ENCODE measurements around the gene CRYM. TPM values are rescaled to one million over a fixed set of nuclear protein-coding genes. Genes with fewer than 3 reads are reported as not detected.
A peak's percentile ranks its signal among the peaks of the same experiment; 100 is the strongest.

CRYM gene
- total RNA-seq, 1 donor = 2.8 TPM

DNA sequence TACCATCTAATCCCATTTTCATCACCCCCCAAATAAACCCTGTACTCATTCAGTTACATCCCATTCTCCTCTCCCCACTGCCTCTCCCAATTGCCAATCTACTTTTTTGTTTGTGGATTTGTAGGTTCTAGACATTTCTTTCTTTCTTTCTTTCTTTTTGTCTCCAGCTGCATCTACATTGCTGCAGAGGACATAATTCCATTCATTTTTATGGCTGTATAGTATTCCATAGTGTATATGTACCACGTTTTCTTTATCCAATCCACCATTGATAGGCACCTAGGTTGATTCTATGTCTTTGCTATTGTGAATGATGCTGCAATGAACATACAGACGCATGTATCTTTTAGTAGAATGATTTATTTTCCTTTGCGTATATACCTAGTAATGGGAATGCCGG, 6.3 kb upstream of the CRYM start:
- no peak for TF ChIP-seq CTCF (IDR thresholded peaks at IDR 0.05; ENCODE audit: insufficient read depth, low read length)
- no peak overlapping the region for H3K4me3 ChIP-seq (ENCODE audit: low read depth, low read length)
- no peak for DNase-seq (ENCODE audit: low read depth)

DNA sequence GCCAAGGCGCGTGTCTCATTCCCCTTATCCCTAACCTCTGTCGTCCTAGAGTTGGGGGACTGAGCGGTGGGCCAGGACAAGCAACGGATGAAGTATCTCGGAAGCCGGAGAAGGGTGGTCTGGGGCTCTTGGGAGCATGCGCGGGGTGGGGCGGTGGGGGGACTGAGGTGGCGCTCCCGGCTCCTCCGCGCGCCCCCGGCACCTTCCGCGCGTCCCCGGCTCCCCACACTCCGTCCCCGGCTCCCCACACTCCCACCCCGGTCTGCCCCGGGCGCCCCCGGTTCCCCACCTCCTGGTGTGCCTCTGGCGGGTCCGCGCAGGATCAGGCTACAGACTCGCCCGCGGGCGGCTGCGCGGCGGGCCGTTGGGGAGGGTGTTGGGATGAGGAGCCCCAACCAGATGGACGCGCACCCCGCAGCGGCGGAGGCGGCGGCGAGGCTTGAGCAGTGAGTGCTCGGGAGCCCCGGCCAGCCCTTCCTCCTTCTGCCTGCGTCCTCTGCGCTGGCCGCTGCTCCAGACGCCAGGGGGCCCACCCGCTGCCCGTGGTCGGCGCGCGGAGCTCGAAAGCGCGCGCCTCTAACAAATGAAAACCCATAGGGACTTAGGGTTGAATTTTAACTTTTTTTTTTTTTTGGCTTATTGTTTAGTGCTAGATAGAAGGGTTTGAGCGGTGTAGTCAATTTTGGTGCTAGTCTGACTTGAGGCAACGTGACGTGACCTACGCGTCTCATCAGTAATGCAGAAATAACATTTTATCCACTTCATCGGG, 5.6 kb upstream of the CRYM start:
- peak; percentile 59 for TF ChIP-seq CTCF (IDR thresholded peaks at IDR 0.05; ENCODE audit: insufficient read depth, low read length)
- DNase-seq (ENCODE audit: low read depth) = peak; percentile 40
- peak overlapping the region; percentile 59 for H3K4me3 ChIP-seq (ENCODE audit: low read depth, low read length)

DNA sequence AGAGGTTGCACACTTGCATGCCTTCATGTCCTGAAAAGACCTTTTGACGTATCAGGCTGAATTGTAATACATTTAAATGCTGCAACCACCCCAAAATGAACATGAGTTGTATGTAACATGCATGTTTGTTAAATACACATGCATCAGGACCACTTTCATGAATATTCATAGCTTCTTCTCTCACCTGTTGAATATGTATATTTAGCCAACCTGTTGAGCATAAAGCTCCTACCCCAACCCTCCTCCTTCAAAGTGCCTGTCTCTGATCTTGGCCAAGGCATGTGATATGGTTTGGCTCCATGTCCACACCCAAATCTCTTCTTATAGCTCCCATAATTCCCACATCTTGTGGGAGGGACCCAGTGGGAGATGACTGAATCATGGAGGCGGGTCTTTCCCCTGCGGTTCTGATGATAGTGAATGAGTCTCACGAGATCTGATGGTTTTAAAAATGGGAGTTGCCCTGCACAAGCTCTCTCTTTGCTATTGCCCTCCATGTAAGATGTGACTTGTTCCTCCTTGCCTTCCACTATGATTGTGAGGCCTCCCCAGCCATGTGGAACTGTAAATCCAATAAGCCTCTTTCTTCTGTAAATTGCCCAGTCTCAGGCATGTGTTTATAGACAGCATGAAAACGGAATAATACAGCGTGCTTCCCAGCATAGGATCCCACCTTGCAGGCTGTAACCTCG, 3.8 kb upstream of the CRYM start:
- DNase-seq (ENCODE audit: low read depth) = no peak
- no peak for TF ChIP-seq CTCF (IDR thresholded peaks at IDR 0.05; ENCODE audit: insufficient read depth, low read length)
- no peak overlapping the region for H3K4me3 ChIP-seq (ENCODE audit: low read depth, low read length)

- TF ChIP-seq CTCF (IDR thresholded peaks at IDR 0.05; ENCODE audit: insufficient read depth, low read length) = no peak
- H3K4me3 ChIP-seq (ENCODE audit: low read depth, low read length) = no peak overlapping the region
- DNase-seq (ENCODE audit: low read depth) = peak; percentile 64
Measured at GRCh38 chr16:21279501-21279900, 1.4 kb upstream of the CRYM start.

GRCh38 chr16:21277045-21277926, 804 bp downstream of the CRYM start:
- TF ChIP-seq CTCF (IDR thresholded peaks at IDR 0.05; ENCODE audit: insufficient read depth, low read length) = no peak
- H3K4me3 ChIP-seq (ENCODE audit: low read depth, low read length) = peak overlapping the region; percentile 66
- DNase-seq (ENCODE audit: low read depth) = no peak

GRCh38 chr16:21276090-21276489, 2.0 kb downstream of the CRYM start:
- no peak for TF ChIP-seq CTCF (IDR thresholded peaks at IDR 0.05; ENCODE audit: insufficient read depth, low read length)
- no peak overlapping the region for H3K4me3 ChIP-seq (ENCODE audit: low read depth, low read length)
- no peak for DNase-seq (ENCODE audit: low read depth)
